Urinary bladder (tissue), 4 donors: ENCODE data around the gene OPTC. TPM values are rescaled to one million over a fixed set of nuclear protein-coding genes. Genes with fewer than 3 reads are reported as not detected.
"Not testable (repeated sequence)": the region's sequence is repeated elsewhere in the genome, so short reads cannot be mapped to it uniquely, and the experiment has no call there.

Source experiments
- DNase-seq: peaks from one replicate; pipeline ENCODE4 v3.0.0-alpha.2; 2015; ENCODE audit errors: extremely low spot score
- H3K27ac ChIP-seq: one replicate; pipeline ENCODE4 v1.5.1; 2013; ENCODE audit warnings: low read depth, mild to moderate bottlenecking, moderate library complexity
- H3K36me3 ChIP-seq: one replicate; pipeline ENCODE4 v1.6.1; 2013; ENCODE audit warnings: mild to moderate bottlenecking, moderate library complexity; ENCODE audit not compliant: insufficient read depth
- H3K4me1 ChIP-seq: one replicate; pipeline ENCODE4 v1.6.1; 2013; ENCODE audit warnings: mild to moderate bottlenecking, moderate library complexity; ENCODE audit not compliant: insufficient read depth
- H3K4me3 ChIP-seq: one replicate; pipeline ENCODE4 v1.5.1; 2013; ENCODE audit warnings: low read depth, low read length
- WGBS: extraction: QIAGEN DNeasy Blood & Tissue Kit; methylation state at CpG from one replicate; pipeline ENCODE4 v1.1.7; 2013; 5-methylcytosine and 5-hydroxymethylcytosine counted together
- polyA plus RNA-seq: library from polyadenylated mRNA; stranded (reverse); fragments of 200-250 nt; gene quantifications from one replicate; pipeline ENCODE4 v1.2.3, GENCODE V29; 2013
- total RNA-seq: library from RNA; depleted of rRNA; stranded (reverse); fragments of >200 nt; gene quantifications from one replicate; pipeline ENCODE4 v1.2.3, GENCODE V29; 2014
- donor health status: healthy with polysubstance abuse.
- donor health status: healthy.

Gene OPTC
- total and polyA plus RNA-seq, 2 donors = 0.05 TPM; not detected in 1

- Histone ChIP-seq H3K4me3 (no peak overlapping the region), H3K36me3 (no peaks in the 10 kb centered on the region), H3K27ac (no peak overlapping the region), H3K4me1 (no peaks in the 10 kb centered on the region)
- WGBS = 74% methylated on average over 8 of the region's 8 CpGs
- no peak for DNase-seq
Measured at GRCh38 chr1:203459671-203460201, 34.2 kb upstream of the OPTC start.

GRCh38 chr1:203461717-203462116, 32.2 kb upstream of the OPTC start:
- Histone ChIP-seq H3K4me1 (no peaks in the 10 kb centered on the region), H3K27ac (no peak overlapping the region), H3K4me3 (no peak overlapping the region), H3K36me3 (no peaks in the 10 kb centered on the region)
- DNase-seq = no peak
- 71% methylated on average over 5 of the region's 5 CpGs for WGBS

GRCh38 chr1:203462143-203462542, 31.8 kb upstream of the OPTC start:
- H3K4me3 ChIP-seq = no peak overlapping the region

GRCh38 chr1:203462878-203463277, 31.1 kb upstream of the OPTC start:
- WGBS = 70% methylated on average over 6 of the region's 6 CpGs
- H3K36me3 ChIP-seq = no peaks in the 10 kb centered on the region
- H3K4me3 ChIP-seq = no peak overlapping the region
- DNase-seq = no peak
- H3K27ac ChIP-seq = no peak overlapping the region
- H3K4me1 ChIP-seq = no peaks in the 10 kb centered on the region

More at GRCh38 chr1:203462143-203462542, 31.8 kb upstream of the OPTC start:
- Histone ChIP-seq H3K36me3 (no peaks in the 10 kb centered on the region), H3K4me1 (no peaks in the 10 kb centered on the region), H3K27ac (no peak overlapping the region)
- no peak for DNase-seq
- 100% methylated on average over 1 of the region's 1 CpG for WGBS

- WGBS = 52% methylated on average over 7 of the region's 7 CpGs
- Histone ChIP-seq H3K36me3 (no peaks in the 10 kb centered on the region), H3K4me3 (no peak overlapping the region), H3K4me1 (no peaks in the 10 kb centered on the region), H3K27ac (no peak overlapping the region)
- DNase-seq = no peak
Measured at GRCh38 chr1:203463469-203464062, 30.4 kb upstream of the OPTC start.

GRCh38 chr1:203464226-203464625, 29.7 kb upstream of the OPTC start:
- DNase-seq = no peak
- Histone ChIP-seq H3K27ac (peak overlapping the region; percentile 82), H3K4me3 (no peak overlapping the region), H3K36me3 (no peaks in the 10 kb centered on the region), H3K4me1 (no peaks in the 10 kb centered on the region)
- WGBS = 48% methylated on average over 5 of the region's 5 CpGs

GRCh38 chr1:203464743-203465142, 29.2 kb upstream of the OPTC start:
- Histone ChIP-seq H3K27ac (peak overlapping the region; percentile 82), H3K36me3 (no peaks in the 10 kb centered on the region), H3K4me1 (no peaks in the 10 kb centered on the region), H3K4me3 (no peak overlapping the region)
- WGBS = 95% methylated on average over 3 of the region's 3 CpGs
- no peak for DNase-seq

GRCh38 chr1:203465146-203465798, 28.7 kb upstream of the OPTC start:
- H3K4me1 ChIP-seq = no peaks in the 10 kb centered on the region
- peak overlapping the region; percentile 82 for H3K27ac ChIP-seq
- no peak for DNase-seq
- WGBS = 48% methylated on average over 11 of the region's 11 CpGs
- H3K4me3 ChIP-seq = no peak overlapping the region
- H3K36me3 ChIP-seq = no peaks in the 10 kb centered on the region

GRCh38 chr1:203465948-203466347, 28.0 kb upstream of the OPTC start:
- Histone ChIP-seq H3K4me1 (no peaks in the 10 kb centered on the region), H3K27ac (peak overlapping the region; percentile 77), H3K4me3 (no peak overlapping the region), H3K36me3 (no peaks in the 10 kb centered on the region)
- 12% methylated on average over 7 of the region's 7 CpGs for WGBS
- no peak for DNase-seq

- not testable (repeated sequence) for H3K4me3 ChIP-seq, DNase-seq, H3K36me3 ChIP-seq, H3K4me1 ChIP-seq
- 53% methylated on average over 13 of the region's 13 CpGs for WGBS
- peak overlapping the region; percentile 60 for H3K27ac ChIP-seq
Measured at GRCh38 chr1:203466906-203467549, 26.9 kb upstream of the OPTC start.

GRCh38 chr1:203467550-203467921, 26.4 kb upstream of the OPTC start:
- no peak for DNase-seq
- H3K4me1 ChIP-seq = no peaks in the 10 kb centered on the region
- no peak overlapping the region for H3K4me3 ChIP-seq
- WGBS = 39% methylated on average over 9 of the region's 9 CpGs
- H3K36me3 ChIP-seq = no peaks in the 10 kb centered on the region
- H3K27ac ChIP-seq = no peak overlapping the region

- WGBS = 96% methylated on average over 2 of the region's 2 CpGs
- H3K27ac ChIP-seq = no peak overlapping the region
Measured at GRCh38 chr1:203468326-203468725, 25.6 kb upstream of the OPTC start.

GRCh38 chr1:203470240-203470639, 23.7 kb upstream of the OPTC start:
- Histone ChIP-seq H3K36me3 (no peaks in the 10 kb centered on the region), H3K27ac (no peak overlapping the region), H3K4me3 (no peak overlapping the region), H3K4me1 (no peaks in the 10 kb centered on the region)
- no peak for DNase-seq
- WGBS = 60% methylated on average over 5 of the region's 5 CpGs

More at GRCh38 chr1:203468326-203468725, 25.6 kb upstream of the OPTC start:
- Histone ChIP-seq H3K36me3 (no peaks in the 10 kb centered on the region), H3K4me1 (no peaks in the 10 kb centered on the region), H3K4me3 (no peak overlapping the region)
- DNase-seq = no peak

GRCh38 chr1:203471841-203472240, 22.1 kb upstream of the OPTC start:
- no peaks in the 10 kb centered on the region for H3K4me1 ChIP-seq
- DNase-seq = no peak
- no peaks in the 10 kb centered on the region for H3K36me3 ChIP-seq
- no peak overlapping the region for H3K4me3 ChIP-seq
- H3K27ac ChIP-seq = no peak overlapping the region
- 87% methylated on average over 6 of the region's 6 CpGs for WGBS
